GM15510 (cell line): ENCODE measurements around the gene DSCAML1.

ENCODE experiments used
- POLR2A ChIP-seq: IDR thresholded peaks from 3 replicates; pipeline ENCODE4 v1.6.1; 2011; ENCODE audit warnings: borderline replicate concordance; ENCODE audit not compliant: insufficient read length; ENCODE audit errors: extremely low read depth

DSCAML1 gene

DNA sequence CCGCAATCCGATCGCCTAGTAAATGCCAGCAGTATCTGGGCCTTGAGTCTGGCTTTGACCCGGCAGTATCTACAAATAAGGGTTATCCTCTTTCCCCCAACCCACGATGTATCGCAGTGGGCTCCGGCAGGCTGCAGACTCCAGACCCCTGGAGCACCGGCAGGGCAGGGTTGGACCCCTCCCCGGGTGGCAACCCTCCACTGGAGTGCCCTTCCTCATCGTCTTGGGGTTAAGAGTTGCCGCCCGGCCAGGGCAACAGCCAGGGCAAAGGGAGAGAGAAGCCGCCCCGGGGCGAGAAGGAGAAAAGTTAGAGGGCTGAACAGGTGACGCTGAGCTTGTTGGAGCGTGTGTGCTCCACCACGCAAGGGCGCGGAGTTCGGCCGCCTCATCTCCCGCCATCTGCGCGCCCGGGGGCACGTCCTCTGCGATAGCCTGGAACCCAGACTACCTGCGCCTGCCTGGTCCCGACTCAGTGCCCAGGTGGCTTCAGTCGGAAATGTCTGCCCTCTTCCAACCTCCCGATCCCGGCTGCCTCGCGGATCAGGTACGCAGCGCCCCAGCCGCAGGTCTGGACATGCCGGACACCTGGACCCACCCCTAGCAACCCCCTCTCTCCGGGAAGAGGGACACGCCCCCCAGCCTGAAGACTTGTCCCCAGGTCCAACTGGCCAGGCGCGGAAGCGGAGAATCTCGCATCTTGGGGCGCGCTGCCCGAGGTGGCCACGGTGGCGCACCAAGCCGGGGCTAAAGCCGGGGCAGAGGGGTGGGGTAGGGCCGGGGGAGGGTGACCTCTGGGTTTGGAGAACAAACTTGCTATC is 1.2 kb downstream of the DSCAML1 start:
- TF ChIP-seq POLR2A, result no peak

DNA sequence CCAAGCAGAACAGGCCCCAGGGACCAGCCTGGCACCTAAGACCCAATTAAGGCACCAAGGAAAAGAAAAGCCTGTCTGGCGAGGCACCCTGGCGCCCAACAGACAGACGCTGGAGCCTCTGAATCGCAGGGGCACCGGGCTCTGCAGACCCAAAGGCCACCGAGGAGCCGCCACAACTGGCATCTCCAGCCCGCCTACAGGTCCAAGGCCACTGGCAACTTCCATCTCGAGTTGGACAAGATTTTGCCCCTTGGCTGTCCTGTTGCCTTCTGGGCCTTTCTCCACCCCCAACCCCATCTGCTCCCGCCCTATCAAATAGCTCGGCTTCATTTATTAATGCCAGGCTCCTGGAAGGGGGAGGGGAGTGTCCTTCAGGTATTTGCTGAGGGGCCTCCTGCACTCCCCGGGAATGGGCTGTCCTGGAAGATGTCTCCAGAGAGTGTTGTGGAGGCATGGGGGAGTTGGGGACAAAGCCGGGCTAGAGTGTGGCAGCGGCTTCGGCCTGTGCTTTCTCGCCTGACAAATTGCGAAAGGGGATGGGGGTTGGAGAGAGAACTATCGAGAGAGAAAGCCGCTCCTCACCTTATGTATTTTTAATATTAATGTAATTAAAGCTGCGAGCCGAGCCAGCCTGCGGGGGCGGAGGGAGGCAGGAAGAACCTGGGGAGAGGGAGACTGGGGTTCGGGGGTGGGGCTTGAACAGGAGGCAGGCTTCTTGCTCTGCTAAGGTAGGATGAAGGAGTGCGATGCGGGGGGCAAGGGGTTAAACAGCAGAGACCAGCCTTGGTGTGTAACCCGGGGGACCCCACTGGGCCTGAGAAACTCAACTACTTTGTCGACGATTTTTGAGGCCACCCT is 2.0 kb downstream of the DSCAML1 start:
- TF ChIP-seq POLR2A, result no peak

DNA sequence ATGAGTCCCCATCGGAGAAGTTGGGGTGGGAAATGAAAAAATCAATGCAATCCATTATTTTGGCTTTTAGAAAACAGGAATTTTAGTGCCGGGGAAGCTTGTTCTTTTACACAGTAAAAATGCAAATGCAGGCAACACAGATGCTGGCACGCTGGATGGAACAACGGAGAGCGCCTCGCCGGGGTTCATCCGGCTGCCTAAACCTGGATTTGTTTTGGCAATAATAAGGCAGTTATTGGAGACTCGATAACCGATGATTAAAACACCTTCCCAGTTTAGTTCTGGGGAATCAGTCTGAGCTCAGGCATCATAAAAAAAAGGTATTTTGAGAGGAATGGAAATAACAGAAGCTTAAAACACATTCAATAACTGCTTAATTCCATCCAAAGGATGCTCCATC is 2.9 kb downstream of the DSCAML1 start:
- no peak for TF ChIP-seq POLR2A

DNA sequence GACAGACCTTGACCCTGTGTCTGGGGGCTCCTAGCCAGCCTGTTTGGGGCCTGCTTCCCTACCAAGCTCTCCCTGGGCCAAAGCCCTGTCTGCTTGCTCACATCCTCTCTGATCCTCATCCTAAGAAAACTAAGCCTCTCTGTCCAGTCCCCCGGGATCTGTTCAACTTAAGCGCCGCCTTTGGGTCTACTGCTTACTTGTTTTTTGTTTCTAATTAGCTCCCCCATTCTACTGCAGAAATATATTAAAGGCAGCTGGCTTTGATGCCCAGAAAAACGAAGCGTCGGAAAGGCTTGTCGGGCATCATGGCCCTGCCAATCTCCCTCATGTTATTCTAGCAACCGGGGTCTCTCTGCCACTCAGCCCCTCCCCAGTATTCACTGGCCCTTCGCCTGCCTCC is 3.4 kb downstream of the DSCAML1 start:
- TF ChIP-seq POLR2A, result no peak

- TF ChIP-seq POLR2A, result no peak
Measured at GRCh38 chr11:117792992-117793391, 4.0 kb downstream of the DSCAML1 start.

- TF ChIP-seq POLR2A, result no peak
Measured at GRCh38 chr11:117792241-117792640, 4.8 kb downstream of the DSCAML1 start.

DNA sequence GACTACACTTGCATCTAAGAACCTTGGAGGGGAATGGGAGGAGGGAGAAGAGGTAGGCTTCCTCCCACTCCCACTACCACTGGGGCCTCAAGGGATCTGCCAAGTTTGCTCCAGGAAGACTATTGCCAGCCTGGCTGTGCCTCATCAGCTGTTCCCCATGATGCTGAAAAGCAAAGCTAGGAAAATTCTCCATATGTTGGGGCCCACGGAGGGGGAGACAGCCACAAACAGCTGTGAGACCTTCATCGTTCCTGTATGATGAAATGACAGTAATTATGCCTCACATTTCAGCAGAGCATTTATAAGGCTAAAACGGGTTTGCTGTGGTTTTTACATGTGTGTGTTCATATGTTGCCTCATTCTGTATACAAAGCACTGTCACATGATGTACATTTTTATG is 6.7 kb downstream of the DSCAML1 start:
- TF ChIP-seq POLR2A, result no peak

GRCh38 chr11:117789241-117789640 is 7.8 kb downstream of the DSCAML1 start:
- no peak for TF ChIP-seq POLR2A

- TF ChIP-seq POLR2A, result no peak
Measured at GRCh38 chr11:117786135-117786870, 10.7 kb downstream of the DSCAML1 start.

GRCh38 chr11:117782101-117782500 is 14.9 kb downstream of the DSCAML1 start:
- no peak for TF ChIP-seq POLR2A

DNA sequence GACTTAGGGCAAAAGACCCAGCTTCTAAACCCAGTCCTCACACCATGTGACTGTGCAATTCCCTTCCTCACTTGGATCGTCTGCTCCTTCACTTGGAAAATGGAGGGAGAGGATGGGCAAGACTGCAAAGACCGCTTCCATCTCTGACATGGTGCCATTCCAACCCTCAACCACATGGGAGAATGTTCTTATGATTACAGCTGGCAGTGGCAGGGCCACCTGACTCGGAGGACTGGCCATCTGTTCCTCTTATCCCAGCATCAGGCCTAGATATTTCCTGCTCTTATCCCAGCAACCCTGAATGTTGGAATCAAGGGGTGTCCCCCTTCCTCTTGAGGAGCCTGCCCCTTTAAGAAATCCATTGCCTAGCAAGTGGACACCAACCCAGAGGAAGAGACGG is 15.4 kb downstream of the DSCAML1 start:
- TF ChIP-seq POLR2A, result no peak

- TF ChIP-seq POLR2A, result no peak
Measured at GRCh38 chr11:117780456-117780855, 16.6 kb downstream of the DSCAML1 start.

GRCh38 chr11:117774553-117774952 is 22.5 kb downstream of the DSCAML1 start:
- TF ChIP-seq POLR2A, result no peak

GRCh38 chr11:117772360-117772759 is 24.7 kb downstream of the DSCAML1 start:
- no peak for TF ChIP-seq POLR2A

DNA sequence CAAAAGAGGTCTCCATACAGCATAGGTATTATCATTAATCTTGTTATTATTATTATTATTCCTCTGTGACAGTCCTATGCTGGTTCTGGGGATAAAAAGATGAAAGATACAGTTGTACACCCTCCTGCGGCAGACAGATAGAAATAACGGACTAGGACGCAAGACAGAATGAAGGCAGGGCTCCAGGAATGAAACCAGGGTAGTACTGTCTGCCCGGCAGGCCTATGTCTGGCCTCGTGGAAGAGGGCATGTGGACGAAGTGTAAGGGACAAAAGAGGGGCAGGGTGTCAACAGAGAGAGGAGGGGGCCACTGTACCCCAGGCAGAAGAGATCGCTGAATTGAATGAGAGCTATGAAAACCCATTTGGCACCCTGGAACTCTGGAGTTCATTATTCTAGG is 25.2 kb downstream of the DSCAML1 start:
- no peak for TF ChIP-seq POLR2A
